Body of pancreas (tissue), 4 donors: ENCODE results near the gene PTGS1. TPM values are rescaled to one million over a fixed set of nuclear protein-coding genes. Genes with fewer than 3 reads are reported as not detected.

Experiments used
- ATAC-seq: fragments of 150-250 bp; one replicate; pipeline ENCODE4 v1.9.1; 2016
- DNase-seq, 4 donors: peaks; one replicate each; pipeline ENCODE4 v3.0.0-alpha.2; 2019
- H3K27ac ChIP-seq, 4 donors: fragments of 200-600 bp; sonication (generic); 1 replicate in 3 of 4; 2 replicates in 1 of 4; pipeline versions ENCODE4 v1.5.1 to v1.6.1; 2016 to 2019; ENCODE audit warnings: mild to moderate bottlenecking in 1 of 4, mixed read lengths in 1 of 4, moderate library complexity in 1 of 4
- H3K27me3 ChIP-seq, 2 donors: fragments of 200-600 bp; sonication (generic); one replicate each; pipeline ENCODE4 v1.6.0; 2016; ENCODE audit warnings: mild to moderate bottlenecking in 1 of 2
- H3K36me3 ChIP-seq, 2 donors: fragments of 200-600 bp; sonication (generic); replicated peaks in 1 of 2; 2 replicates each; pipeline ENCODE4 v1.5.1; 2016; ENCODE audit warnings: low read depth in 2 of 2; ENCODE audit not compliant: insufficient read depth in 1 of 2
- H3K4me1 ChIP-seq: fragments of 200-600 bp; sonication (generic); one replicate; pipeline ENCODE4 v1.6.0; 2016
- H3K4me3 ChIP-seq, 2 donors: fragments of 200-600 bp; sonication (generic); 1 replicate in 1 of 2; 2 replicates in 1 of 2; pipeline ENCODE4 v1.5.1; 2016 to 2019
- H3K9me3 ChIP-seq, 3 donors: fragments of 200-600 bp; sonication (generic); 1 replicate in 2 of 3; 2 replicates in 1 of 3; pipeline ENCODE4 v1.5.1; 2016
- POLR2A ChIP-seq, 3 donors: fragments of 450-650 bp; IDR thresholded peaks; one replicate each; pipeline ENCODE4 v1.6.1; 2016; ENCODE audit warnings: antibody characterized with exemption in 3 of 3, mild to moderate bottlenecking in 2 of 3
- WGBS, 2 donors: methylation state at CpG; one replicate each; pipeline ENCODE4 v1.1.5; 2017; 5-methylcytosine and 5-hydroxymethylcytosine counted together
- intact Hi-C: fragments of 100-400 bp; cut with DNase I; formaldehyde crosslinking; loops from one replicate; pipeline ENCODE4 v1.15.1; 2023
- total RNA-seq, 2 donors: library from RNA; depleted of rRNA; stranded (reverse); fragments of >200 nt; gene quantifications; one replicate each; pipeline ENCODE4 v1.1.0, GENCODE V29; 2016
- TF ChIP-seq, protein P1 (sequence below), 7 experiments: fragments of 450-650 bp in 4 of 7; fragments of 200-600 bp in 3 of 7; sonication (generic) in 3 of 7; IDR thresholded peaks; one replicate each; pipeline ENCODE4 v1.5.1; 2016 to 2019; ENCODE audit warnings: antibody characterized with exemption in 7 of 7

The PTGS1 gene
- total RNA-seq, 2 donors from 2014 or later, result 2.1 to 3.0 TPM

DNA sequence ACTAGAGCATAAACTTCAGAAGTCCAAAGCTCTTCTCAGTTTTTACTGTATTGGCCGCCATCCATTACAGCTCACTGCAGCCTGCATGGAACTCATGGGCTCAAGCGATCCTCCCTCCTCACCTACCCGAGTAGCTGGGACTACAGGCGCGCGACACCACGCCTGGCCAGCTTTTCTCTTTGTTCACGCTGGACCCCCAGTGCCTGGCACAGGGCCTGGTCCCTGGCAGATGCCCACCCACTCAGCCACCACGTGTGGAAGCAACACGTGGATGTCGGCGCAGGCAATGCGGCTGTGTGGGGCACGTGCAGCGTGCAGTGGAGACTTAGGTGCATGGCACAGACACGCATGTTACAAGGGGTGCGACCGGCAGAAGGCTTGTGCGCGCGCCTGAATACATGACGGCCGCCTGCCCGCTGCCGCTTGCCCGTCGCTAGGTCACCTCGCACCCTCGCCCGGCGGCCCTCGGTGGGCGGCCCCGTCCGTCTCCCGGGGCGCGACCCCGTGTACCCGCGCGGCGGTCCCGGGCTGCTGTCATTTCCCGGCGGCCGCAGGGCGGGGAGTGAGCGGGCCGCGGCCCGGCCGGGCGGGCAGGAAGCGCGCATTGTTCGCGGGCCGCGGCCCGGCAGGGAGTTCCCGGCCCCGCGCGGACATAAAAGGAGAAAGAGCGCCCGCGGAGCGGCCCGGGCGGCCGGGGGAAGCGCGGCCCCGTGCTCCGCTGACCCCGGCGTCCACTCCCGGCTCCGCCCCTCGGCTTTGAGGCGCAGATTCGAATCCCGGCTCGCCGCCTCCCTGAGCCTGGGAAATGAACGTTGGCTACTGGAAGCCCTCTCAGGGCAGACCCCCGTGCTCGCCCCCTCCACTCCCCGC, 24.1 kb upstream of the PTGS1 start:
- Histone ChIP-seq H3K4me1 (peaks cover 15% of the 10 kb centered on the region), H3K9me3 (no peaks in the 10 kb centered on the region), H3K36me3 (no peaks in the 10 kb centered on the region), H3K4me3 (peak overlapping the region in 1 of 2 donors; percentile 8), H3K27ac (peak overlapping the region in 2 of 4 donors; percentile 19 to 49), H3K27me3 (peaks cover 0 to 5% of the 10 kb centered on the region in 2 donors)
- 10 to 20% methylated on average over 22 to 81 of the region's 90 CpGs for WGBS, 2 donors
- intact Hi-C loops, result no loop called here
- TF ChIP-seq, protein P1, sequence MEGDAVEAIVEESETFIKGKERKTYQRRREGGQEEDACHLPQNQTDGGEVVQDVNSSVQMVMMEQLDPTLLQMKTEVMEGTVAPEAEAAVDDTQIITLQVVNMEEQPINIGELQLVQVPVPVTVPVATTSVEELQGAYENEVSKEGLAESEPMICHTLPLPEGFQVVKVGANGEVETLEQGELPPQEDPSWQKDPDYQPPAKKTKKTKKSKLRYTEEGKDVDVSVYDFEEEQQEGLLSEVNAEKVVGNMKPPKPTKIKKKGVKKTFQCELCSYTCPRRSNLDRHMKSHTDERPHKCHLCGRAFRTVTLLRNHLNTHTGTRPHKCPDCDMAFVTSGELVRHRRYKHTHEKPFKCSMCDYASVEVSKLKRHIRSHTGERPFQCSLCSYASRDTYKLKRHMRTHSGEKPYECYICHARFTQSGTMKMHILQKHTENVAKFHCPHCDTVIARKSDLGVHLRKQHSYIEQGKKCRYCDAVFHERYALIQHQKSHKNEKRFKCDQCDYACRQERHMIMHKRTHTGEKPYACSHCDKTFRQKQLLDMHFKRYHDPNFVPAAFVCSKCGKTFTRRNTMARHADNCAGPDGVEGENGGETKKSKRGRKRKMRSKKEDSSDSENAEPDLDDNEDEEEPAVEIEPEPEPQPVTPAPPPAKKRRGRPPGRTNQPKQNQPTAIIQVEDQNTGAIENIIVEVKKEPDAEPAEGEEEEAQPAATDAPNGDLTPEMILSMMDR (IDR thresholded peaks at IDR 0.05), result no peak
- no peak for TF ChIP-seq POLR2A (IDR thresholded peaks at IDR 0.05)
- peak; percentile 67 for ATAC-seq
- DNase-seq, result peak; percentile 22 to 48 (median 32)

DNA sequence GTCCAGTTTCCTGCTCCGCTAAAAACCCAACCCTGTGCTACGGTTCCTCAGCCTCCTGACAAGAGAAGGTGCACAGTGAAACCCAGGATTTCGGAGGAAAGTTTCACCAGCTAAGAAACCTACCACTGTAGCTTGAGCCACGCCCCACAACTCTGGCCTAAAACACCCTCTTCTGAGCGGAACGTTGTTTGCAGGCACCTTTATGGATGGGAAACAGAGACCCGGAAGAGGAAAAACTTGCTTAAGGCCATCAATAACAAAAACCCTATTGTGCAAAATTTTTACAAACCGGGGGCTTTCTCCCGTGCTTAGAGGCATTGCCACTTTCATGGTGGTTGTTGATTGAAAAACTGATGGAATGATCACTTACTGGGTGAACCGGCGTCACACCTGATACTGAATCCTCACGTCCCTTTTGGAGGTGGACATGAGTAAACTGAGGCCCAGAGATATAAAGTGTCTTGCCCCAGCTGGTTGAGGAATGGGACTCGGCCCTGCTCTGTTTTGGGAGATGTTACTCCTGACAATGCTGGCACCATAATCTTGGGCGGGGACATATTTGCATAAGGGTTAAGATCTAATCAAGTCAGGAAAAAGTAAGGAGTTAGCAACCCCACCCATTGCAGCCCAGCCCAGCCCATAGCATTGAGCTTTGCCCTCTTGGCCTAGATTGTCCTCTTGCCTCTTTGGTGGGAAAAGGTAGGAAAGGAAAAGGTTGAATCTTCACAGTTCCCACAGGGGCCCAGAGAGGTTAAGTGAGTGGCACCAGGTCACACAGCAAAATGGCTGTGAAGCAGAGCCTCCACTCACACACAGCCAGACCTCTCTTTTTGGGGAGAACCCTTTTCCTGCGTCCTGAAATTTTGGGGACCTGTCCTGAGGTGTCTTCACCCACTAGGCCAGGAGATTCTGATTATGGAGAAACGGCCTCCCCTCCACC, 23.2 kb upstream of the PTGS1 start:
- DNase-seq (peak in 2 of 4 donors; percentile 21 to 32), ATAC-seq (peak; percentile 19)
- TF ChIP-seq, protein P1 (IDR thresholded peaks at IDR 0.05), result no peak
- no peak for TF ChIP-seq POLR2A (IDR thresholded peaks at IDR 0.05)
- H3K9me3 ChIP-seq, result no peaks in the 10 kb centered on the region
- peak overlapping the region in 1 of 2 donors; percentile 8 for H3K4me3 ChIP-seq
- peak overlapping the region in 2 of 4 donors; percentile 19 to 49 for H3K27ac ChIP-seq
- H3K27me3 ChIP-seq, result peaks cover 0 to 5% of the 10 kb centered on the region in 2 donors
- WGBS, 2 donors, result 36 to 45% methylated on average over 16 of the region's 16 CpGs
- H3K4me1 ChIP-seq, result peaks cover 15% of the 10 kb centered on the region
- intact Hi-C loops, result no loop called here
- no peaks in the 10 kb centered on the region for H3K36me3 ChIP-seq

DNA sequence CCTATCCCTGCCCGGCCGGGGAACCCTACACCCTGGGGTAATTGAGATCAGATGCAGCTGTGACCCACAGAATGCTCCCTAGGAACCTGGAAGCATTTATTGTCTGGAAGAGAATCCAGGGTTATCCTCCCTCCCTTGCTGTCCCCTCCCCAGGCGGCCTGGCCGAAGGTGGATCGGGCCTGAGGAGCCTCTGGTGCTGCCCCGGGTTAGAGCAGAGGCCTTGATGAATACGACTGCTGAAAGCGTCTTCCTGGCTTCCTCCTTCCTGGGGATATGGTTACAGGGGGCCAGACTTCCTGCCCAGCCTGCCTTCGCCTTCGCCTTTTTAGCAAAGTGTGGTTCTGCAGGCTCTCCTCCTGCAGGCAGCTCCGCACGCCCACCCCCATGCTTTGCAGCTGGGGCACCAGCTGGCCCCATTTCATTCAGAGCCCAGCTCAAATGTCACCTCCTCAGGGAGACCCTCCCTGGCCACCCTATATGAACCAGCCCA, 22.5 kb upstream of the PTGS1 start:
- Histone ChIP-seq H3K27ac (no peak overlapping the region), H3K4me1 (peaks cover 15% of the 10 kb centered on the region), H3K27me3 (peaks cover 0 to 5% of the 10 kb centered on the region in 2 donors), H3K9me3 (no peaks in the 10 kb centered on the region), H3K4me3 (no peak overlapping the region), H3K36me3 (no peaks in the 10 kb centered on the region)
- 67 to 80% methylated on average over 10 to 12 of the region's 12 CpGs for WGBS, 2 donors
- ATAC-seq, result no peak
- TF ChIP-seq, protein P1 (IDR thresholded peaks at IDR 0.05), result no peak
- TF ChIP-seq POLR2A (IDR thresholded peaks at IDR 0.05), result no peak
- no peak for DNase-seq
- intact Hi-C loops, result no loop called here

DNA sequence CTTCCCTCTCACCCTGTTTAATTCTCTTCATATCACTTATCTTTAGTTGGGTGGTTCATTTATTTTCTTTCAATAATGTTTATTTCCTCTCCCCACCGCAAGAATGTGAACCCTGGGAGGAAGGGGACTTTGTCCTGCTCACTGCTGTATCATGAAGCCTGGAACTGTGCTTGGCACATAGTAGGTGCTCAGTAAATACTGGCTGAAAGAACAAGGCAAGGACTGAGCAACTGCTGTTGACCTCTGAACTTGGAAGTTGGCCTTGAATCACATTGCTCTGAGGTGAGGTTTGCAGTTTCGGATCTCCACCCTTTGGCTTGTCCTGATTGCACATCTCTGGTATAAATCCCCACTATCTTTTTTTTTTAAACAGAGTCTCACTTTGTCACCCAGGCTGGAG, 22.0 kb upstream of the PTGS1 start:
- no peak for TF ChIP-seq POLR2A (IDR thresholded peaks at IDR 0.05)
- TF ChIP-seq, protein P1 (IDR thresholded peaks at IDR 0.05), result no peak
- H3K4me1 ChIP-seq, result peaks cover 15% of the 10 kb centered on the region
- H3K4me3 ChIP-seq, result no peak overlapping the region
- H3K27me3 ChIP-seq, result peaks cover 0 to 5% of the 10 kb centered on the region in 2 donors
- H3K36me3 ChIP-seq, result no peaks in the 10 kb centered on the region
- ATAC-seq, result no peak
- intact Hi-C loops, result no loop called here
- no peaks in the 10 kb centered on the region for H3K9me3 ChIP-seq
- WGBS, 2 donors, result 63 to 86% methylated on average over 2 of the region's 2 CpGs
- DNase-seq, result no peak
- no peak overlapping the region for H3K27ac ChIP-seq
